ENCODE results near the gene TAL1.

DNA sequence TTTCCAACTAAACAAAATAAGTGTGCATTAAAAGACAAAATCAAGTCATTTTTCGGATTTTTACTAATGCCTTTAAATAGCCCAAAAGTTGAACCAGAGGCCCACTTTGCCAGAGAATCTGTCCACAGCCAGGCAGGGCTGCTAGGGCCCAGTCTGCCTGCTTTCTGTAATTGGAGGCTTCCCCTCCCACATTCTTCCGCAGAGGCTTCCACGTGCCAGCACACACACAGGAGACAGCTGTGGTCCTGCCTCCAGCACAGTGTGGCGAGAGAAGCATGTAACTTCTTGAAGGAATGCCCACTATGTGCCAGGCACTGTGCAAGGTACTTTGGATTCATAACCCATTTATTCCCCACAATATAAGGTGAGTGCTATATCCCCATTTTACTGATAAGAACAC lies 30.8 kb downstream of the TAL1 start:
- TF ChIP-seq, protein P1, sequence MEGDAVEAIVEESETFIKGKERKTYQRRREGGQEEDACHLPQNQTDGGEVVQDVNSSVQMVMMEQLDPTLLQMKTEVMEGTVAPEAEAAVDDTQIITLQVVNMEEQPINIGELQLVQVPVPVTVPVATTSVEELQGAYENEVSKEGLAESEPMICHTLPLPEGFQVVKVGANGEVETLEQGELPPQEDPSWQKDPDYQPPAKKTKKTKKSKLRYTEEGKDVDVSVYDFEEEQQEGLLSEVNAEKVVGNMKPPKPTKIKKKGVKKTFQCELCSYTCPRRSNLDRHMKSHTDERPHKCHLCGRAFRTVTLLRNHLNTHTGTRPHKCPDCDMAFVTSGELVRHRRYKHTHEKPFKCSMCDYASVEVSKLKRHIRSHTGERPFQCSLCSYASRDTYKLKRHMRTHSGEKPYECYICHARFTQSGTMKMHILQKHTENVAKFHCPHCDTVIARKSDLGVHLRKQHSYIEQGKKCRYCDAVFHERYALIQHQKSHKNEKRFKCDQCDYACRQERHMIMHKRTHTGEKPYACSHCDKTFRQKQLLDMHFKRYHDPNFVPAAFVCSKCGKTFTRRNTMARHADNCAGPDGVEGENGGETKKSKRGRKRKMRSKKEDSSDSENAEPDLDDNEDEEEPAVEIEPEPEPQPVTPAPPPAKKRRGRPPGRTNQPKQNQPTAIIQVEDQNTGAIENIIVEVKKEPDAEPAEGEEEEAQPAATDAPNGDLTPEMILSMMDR (IDR thresholded peaks at IDR 0.05; ENCODE audit: control extremely low read depth in 1 of 3, insufficient read depth in 1 of 3, low read depth in 1 of 3, low read length in 3 of 3): no peak
- TF ChIP-seq SIX5 (IDR thresholded peaks at IDR 0.05; ENCODE audit: low read depth, low read length) (no peak), POLR2A (IDR thresholded peaks at IDR 0.05; ENCODE audit: control extremely low read depth in 1 of 2, low read depth in 2 of 2, low read length in 2 of 2) (no peak), SP1 (IDR thresholded peaks at IDR 0.05; ENCODE audit: low read depth, low read length) (no peak), BRCA1 (IDR thresholded peaks at IDR 0.05; ENCODE audit: low read depth, low read length) (no peak), SP4 (IDR thresholded peaks at IDR 0.05; ENCODE audit: low read length) (no peak), YY1 (IDR thresholded peaks at IDR 0.05; ENCODE audit: low read depth, low read length) (no peak), TEAD4 (IDR thresholded peaks at IDR 0.05; ENCODE audit: low read depth, low read length) (no peak), EZH2 (IDR thresholded peaks at IDR 0.05; ENCODE audit: low read depth, low read length, severe bottlenecking) (no peak), BACH1 (IDR thresholded peaks at IDR 0.05; ENCODE audit: low read length) (no peak)

Data from H1 (cell line).